OCI-LY1 (cell line): Measurements from ENCODE around the gene ASH1L.
A peak's percentile ranks its signal among the peaks of the same experiment; 100 is the strongest.
"Not testable (repeated sequence)": the region's sequence is repeated elsewhere in the genome, so short reads cannot be mapped to it uniquely, and the experiment has no call there.

Experiments
- H2AFZ ChIP-seq: fragments of 200-600 bp; sonication (generic), shearing (Covaris generic); 2 replicates; pipeline ENCODE4 v1.6.0; 2014; ENCODE audit warnings: antibody characterized with exemption, mild to moderate bottlenecking, low read length
- H3F3A ChIP-seq: fragments of 200-600 bp; sonication (generic), shearing (Covaris generic); 2 replicates; pipeline ENCODE4 v1.6.0; 2014; ENCODE audit warnings: mild to moderate bottlenecking, antibody characterized with exemption, low read length, moderate library complexity; ENCODE audit not compliant: insufficient read depth
- H3K27ac ChIP-seq: fragments of 200-600 bp; sonication (generic); 2 replicates; pipeline ENCODE4 v1.5.1; 2014; ENCODE audit warnings: low read length, mixed run types, mild to moderate bottlenecking, low read depth; ENCODE audit not compliant: poor library complexity, severe bottlenecking
- H3K27me3 ChIP-seq: fragments of 200-600 bp; sonication (generic); 2 replicates; pipeline ENCODE4 v1.6.0; 2014; ENCODE audit warnings: antibody characterized with exemption, mild to moderate bottlenecking, low read length, moderate library complexity; ENCODE audit not compliant: insufficient read depth
- H3K36me3 ChIP-seq: fragments of 200-600 bp; sonication (generic); 2 replicates; pipeline ENCODE4 v1.6.1; 2014; ENCODE audit warnings: mild to moderate bottlenecking, antibody characterized with exemption, low read length, moderate library complexity, mixed read lengths; ENCODE audit not compliant: insufficient read depth
- H3K4me1 ChIP-seq: fragments of 200-600 bp; sonication (generic); 2 replicates; pipeline ENCODE4 v1.5.1; 2014; ENCODE audit warnings: mild to moderate bottlenecking, low read length, moderate library complexity; ENCODE audit not compliant: insufficient read depth, severe bottlenecking
- H3K4me2 ChIP-seq: fragments of 200-600 bp; sonication (generic), shearing (Covaris generic); 2 replicates; pipeline ENCODE4 v1.6.1; 2014; ENCODE audit warnings: low read length
- H3K4me3 ChIP-seq: fragments of 200-600 bp; sonication (generic); 2 replicates; pipeline ENCODE4 v1.5.1; 2014; ENCODE audit warnings: low read length, low read depth, mild to moderate bottlenecking, mixed read lengths; ENCODE audit not compliant: poor library complexity, severe bottlenecking
- H3K79me2 ChIP-seq: fragments of 200-600 bp; shearing (Covaris generic); 2 replicates; pipeline ENCODE4 v1.6.1; 2016; ENCODE audit warnings: mixed run types, low read length, mixed read lengths; ENCODE audit not compliant: insufficient read depth
- H3K9ac ChIP-seq: fragments of 200-600 bp; sonication (generic), shearing (Covaris generic); 2 replicates; pipeline ENCODE4 v1.6.1; 2014; ENCODE audit warnings: mild to moderate bottlenecking, low read length, mixed read lengths
- H3K9me2 ChIP-seq: fragments of 200-600 bp; sonication (generic), shearing (Covaris generic); 2 replicates; pipeline ENCODE4 v1.6.1; 2014; ENCODE audit warnings: low read depth, mild to moderate bottlenecking, low read length, mixed read lengths
- H3K9me3 ChIP-seq: fragments of 200-600 bp; shearing (Covaris generic); 2 replicates; pipeline ENCODE4 v1.6.1; 2014; ENCODE audit warnings: low read length, mixed read lengths
- H4K20me1 ChIP-seq: fragments of 200-600 bp; sonication (generic), shearing (Covaris generic); 2 replicates; pipeline ENCODE4 v1.6.0; 2016; ENCODE audit warnings: mild to moderate bottlenecking, low read length; ENCODE audit not compliant: insufficient read depth
- EZH2 ChIP-seq: fragments of 200-600 bp; sonication (generic), shearing (Covaris generic); IDR thresholded peaks from 2 replicates; pipeline ENCODE4 v1.8.0; 2017; ENCODE audit warnings: borderline replicate concordance, mixed run types, mild to moderate bottlenecking, antibody characterized with exemption, low read length, moderate library complexity, mixed read lengths
- TF ChIP-seq, protein P1 (sequence below): fragments of 200-600 bp; sonication (generic), shearing (Covaris generic); IDR thresholded peaks from 2 replicates; pipeline ENCODE4 v1.5.1; 2017; ENCODE audit warnings: mild to moderate bottlenecking, antibody characterized with exemption, low read length, moderate library complexity, mixed read lengths

The ASH1L gene

DNA sequence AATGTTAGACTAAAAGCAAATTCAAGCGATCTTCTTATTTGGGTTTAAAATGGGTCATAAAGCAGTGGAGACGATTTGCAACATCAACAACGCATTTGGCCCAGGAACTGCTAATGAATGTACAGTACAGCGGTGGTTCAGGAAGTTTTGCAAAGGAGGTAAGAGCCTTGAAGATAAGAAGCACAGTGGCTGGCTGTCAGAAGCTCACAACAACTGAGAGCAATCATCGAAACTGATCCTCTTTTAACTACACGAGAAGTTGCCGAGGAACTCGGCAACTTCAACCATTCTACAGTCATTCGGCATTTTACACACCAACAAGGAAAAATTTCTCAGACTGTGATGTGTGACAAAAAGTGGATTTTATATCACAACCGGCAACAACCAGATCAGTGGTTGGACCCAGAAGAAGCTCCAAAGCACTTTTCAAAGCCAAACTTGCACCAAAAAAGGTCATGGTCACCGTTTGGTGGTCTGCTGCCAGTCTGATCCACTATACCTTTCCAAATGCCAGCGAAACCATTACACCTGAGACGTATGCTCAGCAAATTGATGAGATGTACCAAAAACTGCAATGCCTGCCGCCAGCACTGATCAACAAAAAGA, 47.9 kb downstream of the ASH1L start:
- no peaks in the 10 kb centered on the region for H3K9me3 ChIP-seq
- no peak overlapping the region for H3K27ac ChIP-seq
- peaks cover 14% of the 10 kb centered on the region for H3K4me1 ChIP-seq
- peaks cover 12% of the 10 kb centered on the region for H3K36me3 ChIP-seq
- peaks cover 62% of the 10 kb centered on the region for H3K79me2 ChIP-seq
- H2AFZ ChIP-seq: no peak overlapping the region
- no peak overlapping the region for H3K4me2 ChIP-seq
- TF ChIP-seq, protein P1, sequence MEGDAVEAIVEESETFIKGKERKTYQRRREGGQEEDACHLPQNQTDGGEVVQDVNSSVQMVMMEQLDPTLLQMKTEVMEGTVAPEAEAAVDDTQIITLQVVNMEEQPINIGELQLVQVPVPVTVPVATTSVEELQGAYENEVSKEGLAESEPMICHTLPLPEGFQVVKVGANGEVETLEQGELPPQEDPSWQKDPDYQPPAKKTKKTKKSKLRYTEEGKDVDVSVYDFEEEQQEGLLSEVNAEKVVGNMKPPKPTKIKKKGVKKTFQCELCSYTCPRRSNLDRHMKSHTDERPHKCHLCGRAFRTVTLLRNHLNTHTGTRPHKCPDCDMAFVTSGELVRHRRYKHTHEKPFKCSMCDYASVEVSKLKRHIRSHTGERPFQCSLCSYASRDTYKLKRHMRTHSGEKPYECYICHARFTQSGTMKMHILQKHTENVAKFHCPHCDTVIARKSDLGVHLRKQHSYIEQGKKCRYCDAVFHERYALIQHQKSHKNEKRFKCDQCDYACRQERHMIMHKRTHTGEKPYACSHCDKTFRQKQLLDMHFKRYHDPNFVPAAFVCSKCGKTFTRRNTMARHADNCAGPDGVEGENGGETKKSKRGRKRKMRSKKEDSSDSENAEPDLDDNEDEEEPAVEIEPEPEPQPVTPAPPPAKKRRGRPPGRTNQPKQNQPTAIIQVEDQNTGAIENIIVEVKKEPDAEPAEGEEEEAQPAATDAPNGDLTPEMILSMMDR: no peak
- TF ChIP-seq EZH2: no peak
- H4K20me1 ChIP-seq: no peaks in the 10 kb centered on the region
- H3K4me3 ChIP-seq: no peak overlapping the region
- no peaks in the 10 kb centered on the region for H3K27me3 ChIP-seq
- no peak overlapping the region for H3K9ac ChIP-seq
- no peaks in the 10 kb centered on the region for H3K9me2 ChIP-seq
- H3F3A ChIP-seq: no peaks in the 10 kb centered on the region; the same call in 1 of the 2 replicates

DNA sequence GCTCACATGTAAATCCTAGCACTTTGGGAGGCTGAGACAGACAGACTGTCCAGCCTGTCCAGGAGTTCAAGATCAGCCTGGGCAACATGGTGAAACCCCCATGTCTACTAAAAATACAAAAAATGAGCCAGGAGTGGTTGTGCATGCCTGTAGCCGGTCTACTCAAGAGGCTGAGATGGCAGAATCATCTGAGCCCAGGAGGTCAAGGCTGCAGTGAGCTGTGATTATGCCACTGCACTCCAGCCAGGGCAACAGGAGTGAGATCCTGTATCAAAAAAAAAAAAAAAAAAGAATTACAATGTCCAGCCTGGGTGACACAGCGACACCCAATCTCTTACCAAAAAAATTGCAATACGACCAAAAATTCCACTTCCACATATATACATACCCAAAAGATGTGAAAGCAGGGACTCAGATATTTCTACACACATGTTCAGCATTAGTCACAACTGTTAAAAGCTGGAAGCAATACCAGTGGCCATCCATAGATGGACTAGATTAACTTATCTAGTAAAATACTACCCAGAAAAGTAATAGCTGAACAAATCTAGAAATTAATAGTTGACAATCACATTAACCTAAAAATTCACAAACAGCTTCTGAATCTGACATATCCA, 49.2 kb downstream of the ASH1L start:
- no peaks in the 10 kb centered on the region; the same call in 1 of the 2 replicates for H3F3A ChIP-seq
- H2AFZ ChIP-seq: no peak overlapping the region
- peaks cover 23% of the 10 kb centered on the region for H3K4me1 ChIP-seq
- no peak for TF ChIP-seq EZH2
- TF ChIP-seq, protein P1: no peak
- peaks cover 66% of the 10 kb centered on the region for H3K79me2 ChIP-seq
- H3K36me3 ChIP-seq: peaks cover 5% of the 10 kb centered on the region
- no peak overlapping the region for H3K4me2 ChIP-seq
- H3K27me3 ChIP-seq: no peaks in the 10 kb centered on the region
- no peaks in the 10 kb centered on the region for H4K20me1 ChIP-seq
- no peaks in the 10 kb centered on the region for H3K9me2 ChIP-seq
- no peaks in the 10 kb centered on the region for H3K9me3 ChIP-seq
- H3K27ac ChIP-seq: no peak overlapping the region
- H3K4me3 ChIP-seq: no peak overlapping the region
- H3K9ac ChIP-seq: no peak overlapping the region

DNA sequence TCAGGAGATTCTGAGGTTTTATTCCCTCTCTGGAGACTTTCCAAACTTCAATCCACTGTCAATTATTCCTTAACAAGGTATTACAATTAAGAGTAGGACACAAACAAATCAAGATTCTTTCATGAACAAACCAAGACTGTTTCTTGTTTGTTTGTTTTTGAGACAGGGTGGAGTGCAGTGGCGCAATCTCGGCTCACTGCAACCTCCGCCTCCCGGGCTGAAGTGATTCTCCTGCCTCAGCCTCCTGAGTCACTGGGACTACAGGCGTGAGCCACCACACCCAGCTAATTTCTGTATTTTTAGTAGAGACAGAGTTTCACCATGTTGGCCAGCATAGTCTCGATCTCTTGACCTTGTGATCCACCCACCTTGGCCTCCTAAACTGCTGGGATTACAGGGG, 51.2 kb downstream of the ASH1L start:
- not testable (repeated sequence) for H3K36me3 ChIP-seq, H2AFZ ChIP-seq, H3K9ac ChIP-seq, H3K27ac ChIP-seq, H3K9me3 ChIP-seq, H3K4me2 ChIP-seq, H3K9me2 ChIP-seq, H3K27me3 ChIP-seq, H3F3A ChIP-seq, H3K4me3 ChIP-seq, H4K20me1 ChIP-seq
- Histone ChIP-seq H3K4me1 (peaks cover 35% of the 10 kb centered on the region), H3K79me2 (peaks cover 71% of the 10 kb centered on the region)

DNA sequence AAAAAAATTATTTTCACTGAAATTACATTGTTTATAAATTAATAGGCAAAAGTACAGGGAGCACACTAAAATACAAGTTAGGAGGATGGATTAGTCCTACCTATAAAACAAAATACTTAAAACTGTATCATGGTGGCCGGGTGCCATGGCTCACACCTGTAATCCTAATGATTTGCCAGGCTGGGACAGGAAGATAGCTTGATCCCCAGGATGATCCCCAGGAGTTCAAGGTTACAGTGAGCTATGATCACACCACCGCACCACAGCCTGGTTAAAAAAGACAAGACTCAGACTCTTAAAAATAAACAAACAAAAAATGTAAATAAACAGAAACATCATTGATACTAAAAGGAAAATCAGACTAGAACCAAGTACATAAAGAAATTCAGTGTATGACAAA, 53.5 kb downstream of the ASH1L start:
- Histone ChIP-seq H4K20me1 (no peaks in the 10 kb centered on the region), H3K9me3 (no peaks in the 10 kb centered on the region)
- TF ChIP-seq EZH2: no peak
- TF ChIP-seq, protein P1: no peak

More for the DNA sequence above, 53.5 kb downstream of the ASH1L start:
- no peaks in the 10 kb centered on the region for H3F3A ChIP-seq
- H3K4me2 ChIP-seq: no peak overlapping the region
- H3K4me3 ChIP-seq: no peak overlapping the region
- H2AFZ ChIP-seq: no peak overlapping the region
- peaks cover 70% of the 10 kb centered on the region for H3K79me2 ChIP-seq
- H3K9me2 ChIP-seq: no peaks in the 10 kb centered on the region
- H3K27me3 ChIP-seq: no peaks in the 10 kb centered on the region
- H3K4me1 ChIP-seq: peaks cover 50% of the 10 kb centered on the region
- no peak overlapping the region for H3K9ac ChIP-seq
- no peaks in the 10 kb centered on the region; the same call in none of the 2 replicates for H3K36me3 ChIP-seq
- peak overlapping the region; percentile 75 for H3K27ac ChIP-seq
